ENCODE measurements around the gene MAGEB3. TPM values are rescaled to one million over a fixed set of nuclear protein-coding genes. Genes with fewer than 3 reads are reported as not detected.

Gene MAGEB3
- not detected in 2 replicates for total RNA-seq

GRCh38 chrX:30230395-30230794, at the start of gene MAGEB3:
MAGEB3 (plus strand) TSS chrX:30230657; CDS start chrX:30235925, 5,268 bp downstream.

GRCh38 chrX:30215357-30215843, 15.1 kb upstream of the MAGEB3 start, which contains the start of gene MAGEB2:
MAGEB2 (plus strand) TSS chrX:30215563; CDS start chrX:30218581, 3,018 bp downstream.

GRCh38 chrX:30241724-30242415, 11.4 kb downstream of the MAGEB3 start, which contains the start of gene MAGEB4:
MAGEB4 (plus strand) TSS chrX:30242000; CDS start chrX:30242136, 136 bp downstream.

GRCh38 chrX:30246769-30247489, 16.5 kb downstream of the MAGEB3 start, which contains the start of gene MAGEB1:
MAGEB1 (plus strand) TSS chrX:30247146; CDS start chrX:30250494, 3,348 bp downstream.

Other genes with a start within 250 kb of the MAGEB3 start
- gene MAGEB2, start 15.1 kb upstream of the MAGEB3 start, total RNA-seq = not detected in 2 replicates
- gene MAGEB4, start 11.3 kb downstream of the MAGEB3 start, total RNA-seq = not detected in 2 replicates
- gene MAGEB1, start 16.5 kb downstream of the MAGEB3 start, total RNA-seq = not detected in 2 replicates
- gene NR0B1, start 78.7 kb downstream of the MAGEB3 start, total RNA-seq = 0.15 TPM in 1 of 2 replicates, not detected in the other